HG03354 (cell line): ENCODE measurements around the gene TEAD3.
"Not testable (repeated sequence)": the region's sequence is repeated elsewhere in the genome, so short reads cannot be mapped to it uniquely, and the experiment has no call there.

Experiments used
- ATAC-seq: cut with Tn5 transposase; IDR thresholded peaks from one replicate; pipeline ENCODE4 v1.9.1; 2021; ENCODE audit warnings: mild to moderate bottlenecking; ENCODE audit not compliant: unreplicated experiment, poor library complexity, severe bottlenecking

Gene TEAD3

DNA sequence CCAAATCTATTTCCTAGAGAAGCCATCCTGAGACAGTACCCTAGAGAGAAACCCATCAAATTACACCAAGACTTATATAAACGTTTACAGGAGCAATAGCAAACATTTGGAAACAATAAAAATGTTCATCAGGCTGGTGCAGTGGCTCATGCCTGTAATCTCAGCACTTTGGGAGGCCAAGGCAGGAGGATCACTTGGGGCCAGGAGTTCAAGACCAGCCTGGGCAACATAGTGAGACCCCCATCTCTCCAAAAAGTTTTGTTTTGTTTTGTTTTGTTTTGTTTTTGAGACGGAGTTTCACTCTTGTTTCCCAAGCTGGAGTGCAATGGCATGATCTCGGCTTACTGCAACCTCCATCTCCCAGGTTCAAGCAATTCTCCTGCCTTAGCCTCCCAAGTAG, 64.2 kb downstream of the TEAD3 start:
- not testable (repeated sequence) for ATAC-seq

DNA sequence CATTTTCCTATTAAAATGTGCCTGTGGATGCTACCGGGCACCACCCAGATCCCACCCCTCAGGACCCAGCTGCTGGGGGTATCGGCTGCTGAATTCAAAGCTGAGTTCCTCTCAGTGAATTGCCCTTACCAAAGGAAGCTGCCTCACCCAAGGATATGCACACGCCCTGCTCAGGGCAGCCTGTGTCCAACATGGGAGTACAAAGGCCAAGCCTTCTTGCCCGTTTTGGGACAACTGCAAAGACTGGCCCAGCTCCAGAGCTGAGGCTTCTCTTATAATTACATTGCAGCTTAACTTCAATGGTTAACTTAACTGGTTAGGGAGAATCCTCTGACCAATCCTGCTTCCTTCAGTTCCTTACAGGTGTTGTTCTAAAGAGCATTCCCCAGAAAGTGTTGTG, 64.6 kb downstream of the TEAD3 start:
- ATAC-seq: no peak

DNA sequence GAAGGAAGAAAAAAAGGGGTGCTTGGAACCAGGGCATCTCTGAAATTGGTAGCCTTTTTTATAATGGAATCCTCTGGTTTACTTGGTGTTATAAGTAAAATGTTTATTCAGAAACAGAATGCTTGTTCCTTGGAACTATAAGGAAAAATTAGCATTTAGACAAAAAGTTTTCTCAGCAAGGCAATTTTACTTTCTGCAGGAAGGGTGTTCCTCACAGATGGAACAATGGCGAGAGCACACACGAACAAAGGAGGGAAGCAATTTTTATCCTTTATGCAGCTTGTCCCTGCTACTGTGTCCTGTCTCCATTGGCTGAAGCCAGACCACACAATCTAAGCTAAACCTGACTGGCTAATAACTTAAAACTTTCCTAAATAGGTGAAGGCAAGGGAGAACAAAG, 67.4 kb downstream of the TEAD3 start:
- ATAC-seq: no peak

DNA sequence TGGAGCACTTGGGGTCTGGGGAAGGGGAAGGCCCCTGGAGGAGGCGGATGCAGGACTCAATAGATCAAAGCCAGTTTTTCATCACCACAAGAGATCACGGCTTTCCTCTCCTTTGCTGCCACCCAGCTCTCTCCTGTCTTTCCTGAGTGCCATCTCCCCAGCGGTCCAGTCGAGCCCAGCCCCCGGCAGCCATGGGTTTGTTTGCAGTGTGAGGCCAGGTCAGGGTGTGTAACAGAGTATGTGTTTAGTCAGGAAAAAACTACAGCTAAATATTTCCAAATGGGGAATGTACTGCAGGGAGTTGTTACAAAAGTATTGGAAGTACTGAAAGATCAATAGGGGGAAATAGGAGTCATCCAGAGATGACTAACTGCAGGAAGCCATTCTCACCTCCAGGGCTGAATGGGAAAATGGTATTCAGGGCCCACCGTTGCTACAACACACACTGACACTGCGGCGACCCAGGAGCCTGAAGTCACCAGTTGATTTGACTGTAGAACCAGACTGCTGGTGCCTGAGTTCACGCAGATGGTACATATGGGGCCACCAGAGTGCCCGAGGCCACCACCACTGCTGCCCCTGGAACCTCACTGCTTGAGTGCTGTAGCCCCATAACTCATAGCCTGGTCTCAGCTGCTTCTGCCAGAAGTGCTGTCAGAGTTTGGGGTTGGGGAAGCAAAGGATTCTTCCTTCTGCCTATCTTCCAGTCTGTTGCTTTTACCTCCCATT, 68.3 kb downstream of the TEAD3 start:
- no peak for ATAC-seq

DNA sequence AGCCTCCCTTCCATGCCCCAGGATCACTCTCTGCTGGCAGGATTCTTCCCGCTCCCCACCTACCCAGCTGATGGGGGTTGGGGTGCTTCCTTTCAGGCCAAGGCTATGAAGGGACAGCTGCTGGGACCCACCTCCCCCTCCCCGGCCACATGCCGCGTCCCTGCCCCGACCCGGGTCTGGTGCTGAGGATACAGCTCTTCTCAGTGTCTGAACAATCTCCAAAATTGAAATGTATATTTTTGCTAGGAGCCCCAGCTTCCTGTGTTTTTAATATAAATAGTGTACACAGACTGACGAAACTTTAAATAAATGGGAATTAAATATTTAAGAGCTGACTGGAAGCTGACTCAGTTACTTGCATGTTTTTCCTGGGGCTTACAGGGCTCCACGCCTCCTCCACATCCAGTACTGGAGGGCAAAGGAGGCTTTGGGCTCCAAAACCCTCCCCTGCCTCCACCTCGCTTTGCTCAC, 69.0 kb downstream of the TEAD3 start:
- no peak for ATAC-seq

DNA sequence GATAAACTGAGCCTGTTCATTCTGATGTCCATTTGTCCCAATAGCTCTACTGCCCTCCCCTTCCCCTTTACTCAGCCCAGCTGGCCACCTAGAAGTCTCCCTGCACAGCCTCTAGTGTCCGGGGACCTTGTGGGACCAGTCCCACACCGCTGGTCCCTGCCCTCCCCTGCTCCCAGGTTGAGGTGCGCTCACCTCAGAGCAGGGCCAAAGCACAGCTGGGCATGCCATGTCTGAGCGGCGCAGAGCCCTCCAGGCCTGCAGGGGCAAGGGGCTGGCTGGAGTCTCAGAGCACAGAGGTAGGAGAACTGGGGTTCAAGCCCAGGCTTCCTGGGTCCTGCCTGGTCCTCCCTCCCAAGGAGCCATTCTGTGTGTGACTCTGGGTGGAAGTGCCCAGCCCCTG, 69.4 kb downstream of the TEAD3 start:
- ATAC-seq: no peak

DNA sequence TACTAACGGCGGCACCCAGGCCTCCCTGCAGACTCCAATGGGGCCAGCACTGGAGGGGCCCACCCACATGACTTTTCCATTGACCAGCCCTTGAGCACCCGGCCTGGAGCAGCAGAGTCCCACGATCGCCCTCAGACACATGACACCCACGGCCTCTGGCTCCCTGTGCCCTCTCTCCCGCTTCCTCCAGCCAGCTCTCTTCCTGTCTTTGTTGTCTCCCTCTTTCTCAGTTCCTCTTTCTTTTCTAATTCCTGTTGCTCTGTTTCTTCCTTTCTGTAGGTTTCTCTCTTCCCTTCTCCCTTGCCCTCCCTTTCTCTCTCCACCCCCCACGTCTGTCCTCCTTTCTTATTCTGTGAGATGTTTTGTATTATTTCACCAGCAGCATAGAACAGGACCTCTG, 70.8 kb downstream of the TEAD3 start:
- no peak for ATAC-seq

DNA sequence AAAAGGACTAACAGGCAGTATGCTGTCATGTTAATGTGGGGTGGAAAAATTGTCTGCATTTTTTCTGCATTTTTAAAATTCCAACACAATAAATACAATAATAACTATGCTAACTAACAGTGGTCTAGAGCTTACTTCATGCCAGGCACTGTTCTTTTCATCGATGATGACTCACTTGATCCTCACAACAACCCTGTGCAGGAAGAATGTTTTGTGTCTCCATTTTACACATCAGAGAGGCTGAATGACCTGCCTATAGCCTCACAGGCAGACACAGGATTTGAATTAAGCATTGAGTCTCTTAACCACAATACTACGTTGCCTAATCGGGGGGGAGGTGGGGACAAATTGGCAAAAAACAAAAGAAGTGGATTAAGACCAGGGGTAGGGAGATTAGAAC, 71.6 kb downstream of the TEAD3 start:
- no peak for ATAC-seq
